ENCODE measurements around the gene MYO9B.

DNA sequence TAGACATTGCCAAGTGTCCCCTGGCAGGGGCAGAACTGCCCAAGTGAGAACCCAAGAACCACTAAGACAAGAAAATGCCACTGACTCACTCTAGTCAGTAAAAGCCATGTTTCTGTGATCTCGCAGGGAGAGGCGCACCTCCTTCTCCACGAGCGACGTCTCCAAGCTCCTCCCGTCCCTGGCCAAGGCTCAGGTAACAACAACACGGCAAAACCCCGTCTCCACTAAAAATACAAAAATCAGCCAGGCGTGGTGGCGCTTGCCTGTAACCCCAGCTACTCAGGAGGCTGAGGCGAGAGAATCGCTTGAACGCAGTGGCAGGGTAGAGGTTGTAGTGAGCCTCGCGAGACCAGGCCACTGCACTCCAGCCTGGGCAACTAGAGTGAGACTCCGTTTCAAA is 122.1 kb downstream of the MYO9B start:
- TF ChIP-seq POLR2A (IDR thresholded peaks at IDR 0.05; ENCODE audit: low read length) (no peak), MAZ (IDR thresholded peaks at IDR 0.05; ENCODE audit: borderline replicate concordance, low read depth, low read length) (no peak), SMC3 (IDR thresholded peaks at IDR 0.05) (no peak), MAFK (IDR thresholded peaks at IDR 0.05; ENCODE audit: partially characterized antibody) (no peak), HOXA7 (CRISPR knock-in tag; IDR thresholded peaks at IDR 0.05) (no peak)

All from A549 (cell line).